Stomach (tissue), 4 donors: ENCODE data around the gene AGAP1.

Experiments
- CTCF ChIP-seq, 7 experiments: fragments of 450-650 bp in 4 of 7; fragments of 200-600 bp in 3 of 7; sonication (generic) in 3 of 7; IDR thresholded peaks; one replicate each; pipeline ENCODE4 v1.5.1; 2016 to 2019; ENCODE audit warnings: antibody characterized with exemption in 7 of 7, control low read depth in 2 of 7, mild to moderate bottlenecking in 1 of 7
- POLR2A ChIP-seq, 4 donors: fragments of 450-650 bp; IDR thresholded peaks; one replicate each; pipeline ENCODE4 v1.6.1; 2016; ENCODE audit warnings: antibody characterized with exemption in 4 of 4, control low read depth in 2 of 4, mild to moderate bottlenecking in 1 of 4, moderate library complexity in 1 of 4
- POLR2AphosphoS5 ChIP-seq, 3 donors: sonication (generic); formaldehyde crosslinking; IDR thresholded peaks; one replicate each; pipeline ENCODE4 v1.6.1; 2016; ENCODE audit warnings: antibody characterized with exemption in 3 of 3

GRCh38 chr2:235618039-235618438 is 124.2 kb downstream of the AGAP1 start:
- TF ChIP-seq CTCF (IDR thresholded peaks at IDR 0.05) (no peak), POLR2AphosphoS5 (IDR thresholded peaks at IDR 0.05) (no peak), POLR2A (IDR thresholded peaks at IDR 0.05) (no peak)
